ENCODE measurements around the gene PACS1.
A peak's percentile ranks its signal among the peaks of the same experiment; 100 is the strongest.

The PACS1 gene

GRCh38 chr11:66221726-66222236, 151.7 kb downstream of the PACS1 start:
- no peak for DNase-seq
- TF ChIP-seq, protein P1, sequence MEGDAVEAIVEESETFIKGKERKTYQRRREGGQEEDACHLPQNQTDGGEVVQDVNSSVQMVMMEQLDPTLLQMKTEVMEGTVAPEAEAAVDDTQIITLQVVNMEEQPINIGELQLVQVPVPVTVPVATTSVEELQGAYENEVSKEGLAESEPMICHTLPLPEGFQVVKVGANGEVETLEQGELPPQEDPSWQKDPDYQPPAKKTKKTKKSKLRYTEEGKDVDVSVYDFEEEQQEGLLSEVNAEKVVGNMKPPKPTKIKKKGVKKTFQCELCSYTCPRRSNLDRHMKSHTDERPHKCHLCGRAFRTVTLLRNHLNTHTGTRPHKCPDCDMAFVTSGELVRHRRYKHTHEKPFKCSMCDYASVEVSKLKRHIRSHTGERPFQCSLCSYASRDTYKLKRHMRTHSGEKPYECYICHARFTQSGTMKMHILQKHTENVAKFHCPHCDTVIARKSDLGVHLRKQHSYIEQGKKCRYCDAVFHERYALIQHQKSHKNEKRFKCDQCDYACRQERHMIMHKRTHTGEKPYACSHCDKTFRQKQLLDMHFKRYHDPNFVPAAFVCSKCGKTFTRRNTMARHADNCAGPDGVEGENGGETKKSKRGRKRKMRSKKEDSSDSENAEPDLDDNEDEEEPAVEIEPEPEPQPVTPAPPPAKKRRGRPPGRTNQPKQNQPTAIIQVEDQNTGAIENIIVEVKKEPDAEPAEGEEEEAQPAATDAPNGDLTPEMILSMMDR (IDR thresholded peaks at IDR 0.05; ENCODE audit: low read depth, low read length), result no peak

DNA sequence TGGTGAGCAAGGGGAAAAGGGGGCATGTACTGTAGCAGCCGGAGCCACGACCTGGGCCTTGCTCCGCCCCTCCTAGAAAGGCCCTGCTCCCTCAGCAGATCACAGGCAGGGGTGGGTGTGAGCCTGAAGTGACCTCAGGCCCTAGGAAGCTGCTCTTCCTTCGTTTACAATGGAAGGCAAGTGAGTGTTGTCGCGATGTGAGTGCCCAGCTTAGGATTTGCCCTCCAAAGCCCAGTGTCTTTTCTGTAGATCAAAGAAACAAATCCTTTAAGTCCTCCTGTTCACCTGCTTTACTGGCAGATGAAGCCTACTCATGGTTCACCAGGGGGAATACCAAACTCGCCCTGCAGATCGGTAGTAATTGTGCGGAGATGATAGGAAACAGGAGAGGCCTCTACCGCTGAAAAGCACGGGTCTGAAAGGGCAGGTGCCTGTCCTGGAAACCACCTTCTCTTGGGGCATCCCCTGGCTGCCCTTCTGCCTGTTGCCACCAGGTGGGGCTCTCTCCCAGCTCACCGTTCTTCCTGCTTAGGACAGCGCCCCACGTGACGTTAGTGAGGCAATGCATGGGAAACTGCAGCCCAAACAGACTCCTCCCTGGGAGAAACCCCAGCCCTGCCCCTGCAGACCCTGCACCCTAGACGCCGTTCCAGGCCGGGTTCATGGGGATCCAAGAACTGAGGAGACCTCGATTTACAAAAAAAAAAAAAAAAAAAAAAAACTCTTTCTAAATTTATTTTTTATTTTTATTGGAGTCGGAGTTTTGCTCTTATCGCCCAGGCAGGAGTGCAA, 152.5 kb downstream of the PACS1 start:
- peaks cover 2% of the 10 kb centered on the region; the same call in 1 of the 2 replicates for H3K36me3 ChIP-seq

More at GRCh38 chr11:66221726-66222236, 151.7 kb downstream of the PACS1 start:
- Histone ChIP-seq H3K27me3 (no peaks in the 10 kb centered on the region), H3K4me1 (no peaks in the 10 kb centered on the region), H3K4me3 (ENCODE audit: low read depth, low read length) (no peak overlapping the region), H3K36me3 (peaks cover 2% of the 10 kb centered on the region; the same call in 1 of the 2 replicates), H3K9me3 (no peaks in the 10 kb centered on the region)

DNA sequence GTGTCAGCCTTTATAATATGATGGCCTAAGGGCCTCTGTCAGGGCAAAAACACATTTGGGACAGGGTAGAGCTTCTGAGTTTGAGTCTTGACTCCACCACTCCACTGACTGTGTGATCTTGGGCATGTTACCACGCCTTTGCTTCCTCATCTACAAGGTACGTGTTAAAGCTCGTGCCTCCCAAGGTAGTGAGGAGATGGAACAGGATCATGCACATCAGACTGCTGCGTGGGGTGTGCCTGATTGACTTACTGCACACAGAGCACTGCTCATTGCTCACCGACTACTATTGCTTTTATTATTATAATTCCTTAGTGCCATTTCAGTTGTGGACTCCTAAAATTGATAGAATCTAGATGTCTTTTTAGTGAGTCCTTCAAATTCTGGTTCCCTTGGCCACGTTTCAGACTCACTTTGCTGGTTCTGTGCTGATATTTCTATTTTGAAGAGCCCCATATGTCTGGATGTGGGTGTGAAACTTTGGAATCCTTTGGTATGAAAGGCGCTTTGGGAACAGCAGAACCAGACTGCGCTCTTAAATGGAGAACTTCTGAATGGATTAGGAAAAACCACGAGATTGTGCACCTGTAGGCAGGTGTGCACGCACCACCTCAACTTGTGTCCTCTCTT, 154.3 kb downstream of the PACS1 start:
- H3K27me3 ChIP-seq, result no peaks in the 10 kb centered on the region
- TF ChIP-seq, protein P1 (IDR thresholded peaks at IDR 0.05; ENCODE audit: low read depth, low read length), result no peak
- no peak overlapping the region for H3K4me3 ChIP-seq (ENCODE audit: low read depth, low read length)
- peaks cover 2% of the 10 kb centered on the region; the same call in 1 of the 2 replicates for H3K36me3 ChIP-seq
- H3K4me1 ChIP-seq, result no peaks in the 10 kb centered on the region
- no peaks in the 10 kb centered on the region for H3K9me3 ChIP-seq
- no peak for DNase-seq

More for the DNA sequence above, 152.5 kb downstream of the PACS1 start:
- no peaks in the 10 kb centered on the region for H3K4me1 ChIP-seq
- peak; percentile 90 for DNase-seq
- H3K27me3 ChIP-seq, result no peaks in the 10 kb centered on the region
- no peaks in the 10 kb centered on the region for H3K9me3 ChIP-seq
- TF ChIP-seq, protein P1 (IDR thresholded peaks at IDR 0.05; ENCODE audit: low read depth, low read length), result peak; percentile 100
- H3K4me3 ChIP-seq (ENCODE audit: low read depth, low read length), result no peak overlapping the region

DNA sequence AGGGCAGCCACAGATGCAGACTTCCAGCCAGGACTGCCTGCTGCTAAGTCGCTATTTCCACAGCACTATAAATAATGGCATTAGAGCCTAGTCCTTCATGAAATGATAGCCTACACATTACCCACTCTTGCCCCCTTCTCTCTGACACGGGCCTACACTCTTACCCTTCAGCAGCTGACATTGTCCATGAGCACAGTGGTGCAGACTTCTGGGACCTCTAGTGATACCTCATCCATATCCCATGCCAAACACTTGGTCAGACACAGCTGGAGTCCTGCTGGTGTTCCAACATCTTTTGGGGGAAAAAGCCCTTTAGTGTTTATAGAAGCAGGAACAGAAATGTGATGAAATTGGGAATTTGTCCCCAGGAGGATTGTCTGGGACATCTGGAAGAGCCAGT, 155.0 kb downstream of the PACS1 start:
- TF ChIP-seq, protein P1 (IDR thresholded peaks at IDR 0.05; ENCODE audit: low read depth, low read length), result no peak; the same call in 1 of the 2 replicates
- DNase-seq, result no peak

DNA sequence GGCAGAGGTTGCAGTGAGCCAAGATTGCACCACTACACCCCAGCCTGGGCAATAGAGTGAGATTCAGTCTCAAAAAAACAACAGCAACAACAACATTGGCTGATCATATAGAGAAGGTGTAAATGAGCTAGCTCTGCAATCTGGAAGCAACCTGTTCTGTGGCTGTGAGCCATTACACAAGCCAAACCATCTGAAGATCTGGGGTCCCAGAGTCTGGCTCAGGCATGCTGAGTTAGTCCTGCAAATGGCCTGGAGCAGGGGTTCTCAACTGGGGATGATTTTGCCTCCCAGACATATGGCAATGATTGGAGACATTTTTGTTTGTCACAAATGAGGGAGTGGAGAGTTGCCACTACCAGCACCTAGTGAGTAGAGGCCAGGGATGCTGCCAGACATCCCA, 156.0 kb downstream of the PACS1 start:
- no peaks in the 10 kb centered on the region for H3K9me3 ChIP-seq
- DNase-seq, result no peak
- H3K4me1 ChIP-seq, result no peaks in the 10 kb centered on the region
- TF ChIP-seq, protein P1 (IDR thresholded peaks at IDR 0.05; ENCODE audit: low read depth, low read length), result no peak
- H3K36me3 ChIP-seq, result no peaks in the 10 kb centered on the region; the same call in 1 of the 2 replicates
- no peak overlapping the region for H3K4me3 ChIP-seq (ENCODE audit: low read depth, low read length)
- H3K27me3 ChIP-seq, result no peaks in the 10 kb centered on the region

More for the DNA sequence above, 155.0 kb downstream of the PACS1 start:
- Histone ChIP-seq H3K9me3 (no peaks in the 10 kb centered on the region), H3K4me1 (no peaks in the 10 kb centered on the region), H3K27me3 (no peaks in the 10 kb centered on the region), H3K36me3 (0 out of 2 replicates have a peak, but pooled peaks cover 2% of the 10 kb centered on the region), H3K4me3 (ENCODE audit: low read depth, low read length) (no peak overlapping the region)
